GM12801 (cell line): Measurements from ENCODE around the gene PSMD1.

Experiments used
- TF ChIP-seq, protein P1 (sequence below): IDR thresholded peaks from one replicate; pipeline ENCODE4 v1.5.1; 2011; ENCODE audit warnings: control low read depth; ENCODE audit not compliant: insufficient read length; ENCODE audit errors: extremely low read depth

Gene PSMD1

DNA sequence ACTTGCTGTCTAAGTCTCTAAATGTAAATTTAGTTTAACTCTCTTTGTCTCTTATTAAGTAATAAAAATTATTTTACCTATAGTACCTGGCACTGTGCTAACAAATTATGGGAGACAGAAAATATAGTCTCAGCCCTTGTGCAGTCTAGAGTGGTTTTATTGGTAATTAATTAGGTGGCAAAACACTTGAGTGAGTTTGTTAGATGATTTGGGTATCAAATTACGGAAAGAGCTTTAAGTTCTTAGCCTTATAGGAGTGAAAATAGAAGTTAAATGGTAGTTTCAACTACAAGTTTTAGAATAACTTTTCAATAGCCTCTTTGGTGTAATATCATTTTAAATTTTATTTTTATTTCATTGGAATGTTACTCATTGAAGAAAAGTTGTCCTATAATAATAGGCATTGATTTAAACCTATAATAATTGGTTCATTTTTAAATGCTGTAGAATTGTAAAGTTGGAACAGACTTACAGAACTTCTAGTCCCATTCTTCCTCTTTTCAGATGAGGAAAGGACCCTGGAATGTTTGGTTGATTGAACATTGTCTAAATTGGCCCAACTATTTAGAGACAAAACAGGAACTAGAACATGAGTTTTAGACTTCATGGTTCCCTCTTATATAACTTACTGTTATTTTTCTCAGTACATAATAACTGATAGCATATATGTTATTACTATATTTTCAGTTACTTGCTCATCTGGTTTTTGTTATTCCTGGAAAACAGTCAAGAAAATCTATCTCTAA is 78.4 kb downstream of the PSMD1 start:
- TF ChIP-seq, protein P1, sequence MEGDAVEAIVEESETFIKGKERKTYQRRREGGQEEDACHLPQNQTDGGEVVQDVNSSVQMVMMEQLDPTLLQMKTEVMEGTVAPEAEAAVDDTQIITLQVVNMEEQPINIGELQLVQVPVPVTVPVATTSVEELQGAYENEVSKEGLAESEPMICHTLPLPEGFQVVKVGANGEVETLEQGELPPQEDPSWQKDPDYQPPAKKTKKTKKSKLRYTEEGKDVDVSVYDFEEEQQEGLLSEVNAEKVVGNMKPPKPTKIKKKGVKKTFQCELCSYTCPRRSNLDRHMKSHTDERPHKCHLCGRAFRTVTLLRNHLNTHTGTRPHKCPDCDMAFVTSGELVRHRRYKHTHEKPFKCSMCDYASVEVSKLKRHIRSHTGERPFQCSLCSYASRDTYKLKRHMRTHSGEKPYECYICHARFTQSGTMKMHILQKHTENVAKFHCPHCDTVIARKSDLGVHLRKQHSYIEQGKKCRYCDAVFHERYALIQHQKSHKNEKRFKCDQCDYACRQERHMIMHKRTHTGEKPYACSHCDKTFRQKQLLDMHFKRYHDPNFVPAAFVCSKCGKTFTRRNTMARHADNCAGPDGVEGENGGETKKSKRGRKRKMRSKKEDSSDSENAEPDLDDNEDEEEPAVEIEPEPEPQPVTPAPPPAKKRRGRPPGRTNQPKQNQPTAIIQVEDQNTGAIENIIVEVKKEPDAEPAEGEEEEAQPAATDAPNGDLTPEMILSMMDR: no peak

DNA sequence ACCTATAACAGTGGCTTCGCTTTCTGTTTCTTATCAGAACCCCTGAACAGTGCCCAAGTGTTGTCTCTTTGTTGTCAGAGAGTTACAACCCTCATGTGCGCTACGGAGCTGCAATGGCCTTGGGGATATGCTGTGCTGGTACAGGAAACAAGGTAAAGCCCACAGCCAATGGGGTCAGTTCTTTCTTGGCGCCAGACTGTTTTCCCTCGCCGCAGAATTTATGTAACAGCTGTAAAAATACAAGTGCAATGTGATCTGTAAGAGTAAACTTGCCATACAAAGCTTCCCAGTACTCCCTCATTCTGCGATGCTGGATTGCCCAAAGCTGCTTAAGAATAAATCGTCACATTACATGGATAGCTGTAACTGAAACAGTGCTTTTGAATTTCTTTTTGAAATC is 82.0 kb downstream of the PSMD1 start:
- TF ChIP-seq, protein P1: no peak

DNA sequence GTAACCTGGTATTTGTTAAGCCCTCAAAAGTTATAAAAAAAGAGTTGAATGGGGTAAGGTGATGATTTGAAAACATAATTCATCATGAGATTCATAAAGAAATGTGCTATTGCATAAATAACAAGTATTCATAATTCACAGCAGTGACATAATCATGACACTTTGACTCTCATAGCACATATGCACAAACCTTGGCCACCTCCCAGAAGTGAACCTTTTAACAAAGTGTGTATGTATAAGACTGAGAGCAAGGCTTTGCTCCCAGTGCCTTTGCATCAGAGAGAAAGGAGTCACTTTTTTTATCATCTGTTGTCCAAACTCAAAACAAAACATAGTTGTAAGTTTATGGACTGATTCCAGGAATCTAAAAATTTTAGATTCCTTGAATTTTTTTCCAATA is 83.1 kb downstream of the PSMD1 start:
- TF ChIP-seq, protein P1: no peak

DNA sequence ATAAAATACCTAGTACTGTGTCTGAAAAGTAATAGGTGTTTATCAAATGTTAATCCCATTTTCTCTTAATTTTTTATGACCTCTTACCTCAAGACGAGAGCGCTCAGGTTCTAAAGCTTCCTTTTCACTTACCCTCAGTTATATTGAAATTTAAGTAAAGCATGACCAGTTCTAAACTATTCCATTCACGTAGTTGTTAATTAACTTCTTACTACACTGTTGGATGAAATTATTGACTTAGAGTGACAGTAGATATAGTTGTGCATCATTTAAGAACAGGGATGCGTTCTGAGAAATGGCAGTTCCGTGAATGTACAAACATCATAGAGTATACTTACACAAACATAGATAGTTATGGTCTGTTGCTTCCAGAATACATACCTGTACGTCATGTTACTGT is 88.2 kb downstream of the PSMD1 start:
- TF ChIP-seq, protein P1: no peak

DNA sequence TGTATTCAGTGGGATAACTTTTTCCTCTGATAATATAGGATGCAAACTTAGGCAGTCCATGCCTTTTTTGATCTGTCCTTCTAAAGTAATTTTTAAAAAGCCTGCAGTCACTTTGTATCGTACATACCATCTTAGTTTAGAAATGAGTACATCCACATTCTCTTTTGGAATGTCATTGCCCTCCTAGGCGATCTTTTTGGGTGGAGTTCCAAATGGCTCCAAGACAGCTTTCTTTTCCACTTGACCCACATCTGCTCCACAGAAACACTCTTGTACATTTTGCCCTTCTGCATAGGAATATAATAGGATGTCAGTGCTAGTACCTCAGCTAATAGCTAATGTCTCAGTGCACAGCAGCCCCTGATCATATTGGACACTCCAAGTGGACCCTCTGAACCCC is 90.0 kb downstream of the PSMD1 start:
- TF ChIP-seq, protein P1: no peak

DNA sequence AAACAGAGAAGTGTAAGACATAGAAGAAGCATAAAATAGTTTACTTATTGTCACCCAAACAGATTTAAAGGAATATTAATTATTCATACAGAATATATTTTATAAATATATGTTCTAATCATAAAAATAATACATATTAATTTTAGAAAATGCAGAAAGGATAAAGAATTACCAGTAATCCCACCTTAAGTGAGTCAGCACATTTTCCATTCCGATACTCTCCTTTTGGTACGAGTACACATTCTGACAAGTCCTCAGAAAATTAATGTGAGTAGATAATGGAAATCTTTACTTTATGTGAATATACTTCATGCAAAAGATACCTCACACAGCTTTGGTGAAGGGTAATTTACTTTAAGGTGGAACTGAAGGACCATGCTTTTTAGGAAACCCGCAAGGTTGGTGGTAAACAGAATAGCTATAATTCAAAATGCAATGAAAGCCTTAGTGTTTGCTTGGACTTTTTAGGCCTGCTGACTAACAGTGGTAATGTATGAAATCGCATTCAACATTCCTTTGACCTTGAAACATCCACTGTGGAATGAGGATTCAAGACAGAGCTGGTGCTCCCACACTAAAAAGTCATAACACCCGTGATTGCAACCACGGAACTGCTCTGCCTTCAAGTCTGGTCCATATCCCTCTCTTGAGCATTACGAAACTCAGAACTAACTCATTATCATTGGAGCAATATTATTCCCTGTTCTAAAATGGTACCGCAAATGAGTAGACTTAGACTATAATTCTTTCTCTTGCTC is 96.3 kb downstream of the PSMD1 start:
- TF ChIP-seq, protein P1: no peak

DNA sequence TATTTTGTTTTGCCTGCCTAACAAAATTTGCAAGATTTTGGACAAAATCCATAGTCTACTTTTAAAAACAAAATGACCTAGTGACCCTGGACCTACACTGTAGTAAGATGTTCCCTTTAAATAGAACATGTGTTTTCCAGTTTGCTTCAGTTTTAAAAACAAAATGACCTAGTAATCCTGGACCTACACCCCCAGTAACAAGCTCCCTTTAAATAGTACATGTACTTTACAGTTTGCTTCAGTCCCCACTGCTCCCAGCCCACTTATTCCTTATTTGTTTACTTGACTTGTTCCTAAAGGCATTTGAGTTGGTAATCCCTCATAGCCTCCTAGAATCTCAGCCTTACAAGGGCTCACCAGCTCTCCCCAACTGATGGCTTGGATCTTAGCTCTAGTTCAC is 102.6 kb downstream of the PSMD1 start:
- TF ChIP-seq, protein P1: no peak
